K562 (cell line): Measurements from ENCODE around the gene CIAO2B. TPM values are rescaled to one million over a fixed set of nuclear protein-coding genes. Genes with fewer than 3 reads are reported as not detected.

ENCODE experiments used
- ATAC-seq: fragments of 200-7000 bp; cut with Tn5 transposase; 3 replicates; pipeline ENCODE4 v1.9.1; 2020; ENCODE audit warnings: moderate library complexity
- BruUV-seq: library from RNA; stranded (reverse); fragments of 400-500 nt; replicated peaks from 2 replicates; lab custom pipeline; 2021; lab: Mats Ljungman, UMichigan
- CTCF ChIA-PET: fragments of 300-600 bp; formaldehyde crosslinking; extraction: SDS; loops from one replicate; lab custom pipeline; 2021; ENCODE audit warnings: low intra/inter-chr PET ratio; lab: Yijun Ruan, JAX
- POLR2A ChIA-PET: fragments of 300-600, 350-650 bp; sonication (Branson Sonifier 250); formaldehyde crosslinking; extraction: SDS; loops from one replicate; lab custom pipeline; 2021; ENCODE audit warnings: antibody characterized with exemption, inconsistent platforms; lab: Yijun Ruan, JAX
- DNase-seq, 4 experiments: peaks; one replicate each; pipeline versions ENCODE4 v3.0.0 to v3.0.0-alpha.2; 2011 to 2018; ENCODE audit warnings: low spot score in 3 of 4, mixed read lengths in 3 of 4; ENCODE audit errors: extremely low read depth in 1 of 4
- FAIRE-seq: peaks from 2 replicates; lab custom pipeline; 2011; peaks lifted over from hg19 to GRCh38; lab: Jason Lieb, UNC
- H2AFZ ChIP-seq: 2 replicates; pipeline ENCODE4 v1.6.0; 2011; ENCODE audit warnings: low read depth, low read length, control low read depth, inconsistent platforms
- H3K27ac ChIP-seq: fragments of 200-600 bp; 3 replicates; pipeline ENCODE4 v1.8.0; 2011; ENCODE audit warnings: low read depth, mild to moderate bottlenecking, control low read depth, inconsistent platforms, low read length, moderate library complexity, mixed read lengths; ENCODE audit errors: extremely low read depth
- H3K27me3 ChIP-seq, 2 experiments: fragments of 300-600 bp in 1 of 2; 2 replicates in 1 of 2; 3 replicates in 1 of 2; pipeline versions ENCODE4 v1.6.0 to v1.8.0; 2011; ENCODE audit warnings: inconsistent platforms in 2 of 2, low read length in 2 of 2, mild to moderate bottlenecking in 1 of 2, mixed read lengths in 1 of 2, moderate library complexity in 1 of 2; ENCODE audit not compliant: control insufficient read depth in 2 of 2, insufficient read depth in 2 of 2
- H3K36me3 ChIP-seq: fragments of 300-600 bp; 3 replicates; pipeline ENCODE4 v1.8.0; 2011; ENCODE audit warnings: mild to moderate bottlenecking, low read length, inconsistent platforms; ENCODE audit not compliant: control insufficient read depth, insufficient read depth
- H3K4me1 ChIP-seq, 2 experiments: fragments of 200-600 bp in 1 of 2; replicated peaks in 1 of 2; 2 replicates in 1 of 2; 3 replicates in 1 of 2; pipeline versions ENCODE4 v1.5.1 to v1.8.0; 2011; ENCODE audit warnings: inconsistent platforms in 2 of 2, low read length in 2 of 2, mild to moderate bottlenecking in 1 of 2, mixed read lengths in 1 of 2, moderate library complexity in 1 of 2; ENCODE audit not compliant: control insufficient read depth in 2 of 2, insufficient read depth in 2 of 2
- H3K4me2 ChIP-seq: 2 replicates; pipeline ENCODE4 v1.6.1; 2011; ENCODE audit warnings: low read length, control low read depth, inconsistent platforms, mixed read lengths; ENCODE audit not compliant: insufficient read depth
- H3K4me3 ChIP-seq: fragments of 200-600 bp; sonication (generic), shearing (Covaris generic); 2 replicates; pipeline ENCODE4 v1.5.1; 2016; ENCODE audit warnings: control low read depth, inconsistent platforms
- H3K79me2 ChIP-seq: fragments of 200-600 bp; 3 replicates; pipeline ENCODE4 v1.8.0; 2011; ENCODE audit warnings: low read length, inconsistent platforms; ENCODE audit not compliant: control insufficient read depth, insufficient read depth
- H3K9ac ChIP-seq, 2 experiments: 2 replicates each; pipeline versions ENCODE4 v1.6.0 to v1.6.1; 2011; ENCODE audit warnings: low read depth in 2 of 2, low read length in 2 of 2, control low read depth in 1 of 2, inconsistent platforms in 1 of 2, mild to moderate bottlenecking in 1 of 2, mixed read lengths in 1 of 2; ENCODE audit not compliant: insufficient read depth in 1 of 2
- H3K9me1 ChIP-seq: one replicate; pipeline ENCODE4 v1.6.0; 2011; ENCODE audit warnings: inconsistent platforms, mild to moderate bottlenecking, low read length, moderate library complexity; ENCODE audit not compliant: control insufficient read depth, insufficient read depth
- H3K9me3 ChIP-seq: replicated peaks from 2 replicates; pipeline ENCODE4 v1.5.1; 2011; ENCODE audit warnings: low read depth, low read length, inconsistent platforms; ENCODE audit not compliant: control insufficient read depth, insufficient read depth
- H4K20me1 ChIP-seq: replicated peaks from 2 replicates; pipeline ENCODE4 v1.6.1; 2011; ENCODE audit warnings: low read length, inconsistent platforms, mixed read lengths; ENCODE audit not compliant: control insufficient read depth, insufficient read depth
- KDM4B ChIP-seq, 2 experiments: fragments of 450-650 bp in 1 of 2; sonication (generic) in 1 of 2; IDR thresholded peaks; 2 replicates each; pipeline ENCODE4 v1.6.1; 2016 to 2017; ENCODE audit warnings: borderline replicate concordance in 2 of 2, antibody characterized with exemption in 1 of 2, low read depth in 1 of 2, mild to moderate bottlenecking in 1 of 2
- WGBS: fragments of 100-300 bp; shearing (Covaris generic); methylation state at CpG from one replicate; pipeline ENCODE4 v1.1.6; 2016; ENCODE audit warnings: low coverage, mixed read lengths; ENCODE audit not compliant: insufficient coverage; ENCODE audit errors: missing lambda C conversion rate; 5-methylcytosine and 5-hydroxymethylcytosine counted together
- in situ Hi-C: fragments of 300-500 bp; cut with MboI; formaldehyde crosslinking; loops from 4 replicates; pipeline ENCODE4 v1.15.0; 2018; ENCODE audit warnings: inconsistent platforms, mixed read lengths
- intact Hi-C: fragments of 100-400 bp; cut with micrococcal nuclease; formaldehyde crosslinking; loops from 2 replicates; pipeline ENCODE4 v1.14.2; 2022
- polyA plus RNA-seq, 8 experiments: library from polyadenylated mRNA; depleted of rRNA in 4 of 8; stranded (reverse) in 5 of 8; unstranded in 3 of 8; fragments of >200 nt; fragmentation: Nextera tagmentation in 2 of 8; fragmentation: Illumina TruSeq in 1 of 8; extraction: Ambion mirVana in 2 of 8; extraction: Trizol in 1 of 8; gene quantifications; 2 replicates each; pipeline versions ENCODE4 v1.2.1 to v1.2.3, GENCODE V29; 2011 to 2014; ENCODE audit warnings: inconsistent platforms in 1 of 8, missing spikeins in 1 of 8
- total RNA-seq, 7 experiments: library from RNA; depleted of rRNA in 6 of 7; stranded (reverse); fragments of >200 nt in 6 of 7; fragmentation: Illumina TruSeq in 2 of 7; extraction: Trizol in 2 of 7; gene quantifications; 2 replicates each; pipeline versions ENCODE4 v1.2.1 to v1.2.3, GENCODE V29; 2011 to 2021; ENCODE audit warnings: low replicate concordance in 1 of 7
- TF ChIP-seq, protein P1 (sequence below), 2 experiments: fragments of 450-650 bp; formaldehyde crosslinking in 1 of 2; IDR thresholded peaks; 2 replicates each; pipeline versions ENCODE4 v1.4.0 to v1.6.1; 2014 to 2020; ENCODE audit warnings: mild to moderate bottlenecking in 2 of 2, borderline replicate concordance in 1 of 2, low read depth in 1 of 2

The CIAO2B gene
- total and polyA plus RNA-seq, 9 of the 15 experiments (the other 6 are each of a cell fraction or from before 2014, with no cell fraction given), result 86.8 to 182 (median 113) TPM

DNA sequence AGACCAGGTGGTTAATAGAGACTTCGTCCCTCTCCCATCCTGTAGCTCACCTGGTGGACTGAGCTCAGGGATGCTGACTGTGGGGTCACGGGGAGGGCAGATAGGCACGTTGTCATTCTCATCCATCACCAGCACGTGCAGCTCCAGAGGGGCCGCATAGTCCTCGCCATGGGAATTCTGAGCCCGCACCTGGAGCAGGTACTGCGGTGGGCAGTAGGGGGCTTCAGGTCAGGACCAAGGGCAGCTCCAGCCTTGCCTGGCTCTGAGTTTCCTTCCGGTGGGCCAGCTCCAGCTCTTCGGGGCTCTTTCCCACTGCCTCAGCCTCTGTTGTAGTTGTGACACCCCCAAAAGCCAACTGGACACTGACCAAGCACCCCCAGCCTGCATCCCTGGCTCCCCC, 21.1 kb downstream of the CIAO2B start:
- Histone ChIP-seq H3K27me3 (peaks cover 15 to 45% of the 10 kb centered on the region in 2 experiments; a peak in 4 of 5 replicates), H3K9me1 (no peaks in the 10 kb centered on the region), H3K36me3 (no peaks in the 10 kb centered on the region), H4K20me1 (no peaks in the 10 kb centered on the region), H3K9ac (no peak overlapping the region), H3K4me2 (no peak overlapping the region), H3K27ac (no peak overlapping the region), H3K9me3 (no peaks in the 10 kb centered on the region), H2AFZ (no peak overlapping the region), H3K79me2 (no peaks in the 10 kb centered on the region), H3K4me1 (peaks cover 0 to 7% of the 10 kb centered on the region in 2 experiments; a peak in 2 of 5 replicates), H3K4me3 (no peak overlapping the region)
- no peak for TF ChIP-seq KDM4B (IDR thresholded peaks at IDR 0.05; ENCODE audit: borderline replicate concordance in 2 of 2, low read depth in 1 of 2)
- TF ChIP-seq, protein P1, sequence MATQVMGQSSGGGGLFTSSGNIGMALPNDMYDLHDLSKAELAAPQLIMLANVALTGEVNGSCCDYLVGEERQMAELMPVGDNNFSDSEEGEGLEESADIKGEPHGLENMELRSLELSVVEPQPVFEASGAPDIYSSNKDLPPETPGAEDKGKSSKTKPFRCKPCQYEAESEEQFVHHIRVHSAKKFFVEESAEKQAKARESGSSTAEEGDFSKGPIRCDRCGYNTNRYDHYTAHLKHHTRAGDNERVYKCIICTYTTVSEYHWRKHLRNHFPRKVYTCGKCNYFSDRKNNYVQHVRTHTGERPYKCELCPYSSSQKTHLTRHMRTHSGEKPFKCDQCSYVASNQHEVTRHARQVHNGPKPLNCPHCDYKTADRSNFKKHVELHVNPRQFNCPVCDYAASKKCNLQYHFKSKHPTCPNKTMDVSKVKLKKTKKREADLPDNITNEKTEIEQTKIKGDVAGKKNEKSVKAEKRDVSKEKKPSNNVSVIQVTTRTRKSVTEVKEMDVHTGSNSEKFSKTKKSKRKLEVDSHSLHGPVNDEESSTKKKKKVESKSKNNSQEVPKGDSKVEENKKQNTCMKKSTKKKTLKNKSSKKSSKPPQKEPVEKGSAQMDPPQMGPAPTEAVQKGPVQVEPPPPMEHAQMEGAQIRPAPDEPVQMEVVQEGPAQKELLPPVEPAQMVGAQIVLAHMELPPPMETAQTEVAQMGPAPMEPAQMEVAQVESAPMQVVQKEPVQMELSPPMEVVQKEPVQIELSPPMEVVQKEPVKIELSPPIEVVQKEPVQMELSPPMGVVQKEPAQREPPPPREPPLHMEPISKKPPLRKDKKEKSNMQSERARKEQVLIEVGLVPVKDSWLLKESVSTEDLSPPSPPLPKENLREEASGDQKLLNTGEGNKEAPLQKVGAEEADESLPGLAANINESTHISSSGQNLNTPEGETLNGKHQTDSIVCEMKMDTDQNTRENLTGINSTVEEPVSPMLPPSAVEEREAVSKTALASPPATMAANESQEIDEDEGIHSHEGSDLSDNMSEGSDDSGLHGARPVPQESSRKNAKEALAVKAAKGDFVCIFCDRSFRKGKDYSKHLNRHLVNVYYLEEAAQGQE (IDR thresholded peaks at IDR 0.05; ENCODE audit: borderline replicate concordance), result peak; percentile 60
- TF ChIP-seq, protein P1 (CRISPR knock-in tag; IDR thresholded peaks at IDR 0.05; ENCODE audit: low read depth), result no peak
- in situ Hi-C loops (no loop called here), intact Hi-C loops (no loop called here)
- DNase-seq, result no peak
- no peak for ATAC-seq
- no peak for FAIRE-seq
- CTCF ChIA-PET, result no interaction called here
- 10% methylated on average over 10 of the region's 10 CpGs for whole genome bisulfite sequencing
- BruUV-seq, result no TSS peak
- POLR2A ChIA-PET, result interaction anchor here (1.2 kb wide), 1 partner anchor 8 kb away, joined by 6 read pairs; no protein-coding TSS in a partner anchor
